ENCODE measurements around the gene CRKL. TPM values are rescaled to one million over a fixed set of nuclear protein-coding genes. Genes with fewer than 3 reads are reported as not detected.

Gene CRKL
- total and polyA plus RNA-seq, 3 donors from 2014 or later = 31.9 to 60.2 (median 47.5) TPM

GRCh38 chr22:20979243-20979809, 62.1 kb downstream of the CRKL start:
- H3K4me3 ChIP-seq = peak overlapping the region in 1 of 2 donors; percentile 1
- peaks cover 21% of the 10 kb centered on the region for H3K4me1 ChIP-seq
- intact Hi-C loops (cut with DNase I; ENCODE audit: low total_unique reads) = no loop called here
- DNase-seq = peak; percentile 69
- WGBS, 2 donors = 5 to 15% methylated on average over 23 to 39 of the region's 39 CpGs
- no peaks in the 10 kb centered on the region for H3K27me3 ChIP-seq
- H3K36me3 ChIP-seq (ENCODE audit: low read depth, missing control alignments) = no peaks in the 10 kb centered on the region
- no peak overlapping the region for H3K27ac ChIP-seq
- TF ChIP-seq POLR2A (IDR thresholded peaks at IDR 0.05) (no peak), CTCF (IDR thresholded peaks at IDR 0.05) (no peak)
- no peaks in the 10 kb centered on the region for H3K9me3 ChIP-seq

DNA sequence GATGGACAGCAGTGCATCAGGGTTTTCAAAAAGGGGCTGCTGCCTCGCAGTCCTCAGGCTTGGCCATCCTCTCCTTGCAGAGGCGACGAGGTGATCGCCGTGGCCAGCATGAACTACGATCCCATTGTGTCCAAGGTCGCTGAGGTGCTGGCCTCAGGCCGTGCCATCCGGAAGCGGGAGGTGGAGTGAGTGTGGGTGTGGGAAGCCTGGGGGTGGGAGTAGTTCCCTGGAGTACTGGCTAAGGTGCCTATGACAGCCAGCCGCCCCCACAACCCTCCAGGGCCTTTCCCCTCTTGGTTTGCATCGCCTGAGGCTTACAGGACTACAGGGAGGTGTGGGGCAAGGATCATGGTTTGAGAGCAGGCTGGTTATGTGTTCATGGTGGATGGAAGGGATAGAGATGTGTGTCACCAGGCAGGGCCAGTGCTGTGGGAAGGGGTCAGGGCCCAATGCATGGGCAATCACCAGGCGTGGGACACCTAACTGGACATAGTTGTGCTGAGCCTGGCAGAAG, 62.8 kb downstream of the CRKL start:
- Histone ChIP-seq H3K27ac (no peak overlapping the region), H3K9me3 (no peaks in the 10 kb centered on the region), H3K4me3 (no peak overlapping the region), H3K36me3 (ENCODE audit: low read depth, missing control alignments) (no peaks in the 10 kb centered on the region), H3K27me3 (no peaks in the 10 kb centered on the region), H3K4me1 (peaks cover 21% of the 10 kb centered on the region)
- WGBS, 2 donors = 35 to 60% methylated on average over 1 to 13 of the region's 13 CpGs
- intact Hi-C loops (cut with DNase I; ENCODE audit: low total_unique reads) = no loop called here
- no peak for TF ChIP-seq CTCF (IDR thresholded peaks at IDR 0.05)
- no peak for TF ChIP-seq POLR2A (IDR thresholded peaks at IDR 0.05)
- no peak for DNase-seq

DNA sequence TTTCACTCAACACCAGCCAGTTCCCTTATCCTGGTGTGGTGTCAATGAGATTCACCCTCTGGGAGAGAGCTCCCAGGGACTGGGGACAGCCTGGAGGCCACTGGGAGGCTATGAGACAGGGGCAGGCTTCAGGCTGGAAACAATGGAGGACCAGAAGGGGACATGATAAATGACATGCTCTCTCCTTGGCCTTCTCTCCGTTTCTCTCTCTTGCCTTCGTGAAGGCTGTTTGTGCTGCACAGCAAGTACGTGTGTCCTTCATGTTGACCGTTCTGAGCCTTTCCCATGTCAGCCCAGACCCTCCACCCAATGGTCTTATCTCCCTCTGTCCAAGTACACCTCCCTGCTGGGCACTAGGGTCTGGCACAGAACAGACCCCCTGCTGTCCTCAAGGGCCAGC, 63.3 kb downstream of the CRKL start:
- intact Hi-C loops (cut with DNase I; ENCODE audit: low total_unique reads) = no loop called here
- no peak overlapping the region for H3K27ac ChIP-seq
- TF ChIP-seq CTCF (IDR thresholded peaks at IDR 0.05) (no peak), POLR2A (IDR thresholded peaks at IDR 0.05) (no peak)
- no peak overlapping the region for H3K4me3 ChIP-seq
- 71 to 74% methylated on average over 4 of the region's 4 CpGs for WGBS, 2 donors
- H3K36me3 ChIP-seq (ENCODE audit: low read depth, missing control alignments) = no peaks in the 10 kb centered on the region
- peaks cover 21% of the 10 kb centered on the region for H3K4me1 ChIP-seq
- H3K27me3 ChIP-seq = no peaks in the 10 kb centered on the region
- DNase-seq = no peak
- H3K9me3 ChIP-seq = no peaks in the 10 kb centered on the region

DNA sequence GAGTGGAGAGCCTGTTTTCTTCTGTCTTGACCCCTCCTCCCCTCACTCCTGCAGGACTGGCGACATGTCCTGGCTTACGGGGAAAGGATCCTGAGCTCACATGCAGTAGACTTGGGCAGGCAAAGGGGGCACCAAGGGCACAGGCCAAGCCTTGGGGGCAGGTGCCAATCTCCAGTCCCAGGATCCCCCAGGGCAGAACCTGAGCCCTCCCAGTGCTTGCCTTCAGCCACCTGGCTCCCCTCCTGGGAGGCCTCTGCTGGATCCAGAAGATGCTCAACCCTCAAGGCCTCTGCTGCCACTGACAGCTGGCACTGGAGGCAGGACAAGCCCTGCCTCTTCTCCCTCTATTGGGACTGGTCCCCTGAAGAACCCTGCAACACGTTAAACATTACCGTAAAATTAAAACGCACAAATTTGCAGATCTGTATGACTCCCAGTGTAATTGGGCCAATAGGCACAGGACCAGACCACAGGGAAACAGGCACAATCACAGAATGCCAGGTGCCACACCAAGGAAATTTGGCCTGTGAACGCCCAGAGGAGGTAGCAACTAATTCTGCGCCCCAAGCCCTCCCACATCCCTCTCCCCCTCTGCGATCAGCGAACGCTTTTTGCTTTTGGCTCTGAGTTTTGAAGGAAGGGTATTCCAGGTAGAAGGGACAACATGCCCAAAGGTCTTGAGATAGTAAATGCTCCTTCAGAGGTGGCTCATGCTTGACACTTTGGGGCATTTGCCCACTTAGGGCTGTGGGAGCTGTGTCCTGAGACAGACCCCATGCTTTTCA, 63.9 kb downstream of the CRKL start:
- Histone ChIP-seq H3K36me3 (ENCODE audit: low read depth, missing control alignments) (no peaks in the 10 kb centered on the region), H3K4me3 (peak overlapping the region; percentile 69 to 86), H3K27me3 (no peaks in the 10 kb centered on the region), H3K4me1 (peaks cover 21% of the 10 kb centered on the region), H3K27ac (peak overlapping the region; percentile 75 to 95), H3K9me3 (no peaks in the 10 kb centered on the region)
- DNase-seq = no peak
- intact Hi-C loops (cut with DNase I; ENCODE audit: low total_unique reads) = no loop called here
- TF ChIP-seq POLR2A (IDR thresholded peaks at IDR 0.05) = no peak
- no peak for TF ChIP-seq CTCF (IDR thresholded peaks at IDR 0.05)
- 44 to 47% methylated on average over 10 of the region's 10 CpGs for whole genome bisulfite sequencing, 2 donors

Measured in testis (tissue), 3 donors.